ENCODE measurements around the gene PDIK1L. TPM values are rescaled to one million over a fixed set of nuclear protein-coding genes. Genes with fewer than 3 reads are reported as not detected.

Gene PDIK1L
- total and polyA plus RNA-seq, 2 of the 8 experiments (the other 6 are each of a cell fraction or from before 2014, with no cell fraction given) = 0.95 to 4.5 TPM

DNA sequence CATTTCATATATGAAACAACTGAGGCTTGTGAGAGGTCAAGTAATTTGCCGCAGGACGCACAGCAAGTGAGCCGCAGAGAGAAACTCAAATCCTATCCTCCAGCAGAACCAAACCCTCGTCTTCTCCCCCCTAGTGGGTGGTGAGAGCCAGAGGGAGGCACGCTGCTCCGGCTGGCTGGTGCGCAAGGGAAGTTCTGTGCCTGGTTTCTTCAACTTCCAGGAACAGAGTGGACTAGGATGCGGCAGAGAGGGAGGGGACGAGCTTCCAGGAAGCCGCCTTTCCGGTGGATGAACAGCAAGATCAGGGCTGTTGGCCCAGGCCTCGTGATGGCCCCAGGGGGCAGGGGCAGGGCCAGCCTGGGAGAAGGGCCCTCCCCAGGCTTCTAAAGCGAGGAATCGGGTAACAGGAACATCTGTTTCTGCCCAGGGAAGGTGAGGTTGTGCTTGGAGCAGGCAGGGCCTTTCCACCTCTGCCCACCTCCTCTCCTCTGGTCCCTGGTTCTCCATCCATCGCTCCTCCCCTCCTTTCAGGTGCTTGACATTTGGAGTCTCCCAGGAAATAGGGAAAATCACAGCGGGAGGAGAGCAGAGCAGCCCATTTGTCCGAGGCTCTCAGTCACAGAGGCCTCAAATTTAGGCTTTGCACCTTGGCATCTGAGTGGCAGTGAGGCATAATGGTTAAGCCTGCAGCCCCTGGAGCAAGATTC lies 16.8 kb upstream of the PDIK1L start (continued):
- TF ChIP-seq SAP30 (IDR thresholded peaks at IDR 0.05; ENCODE audit: insufficient read depth, insufficient replicate concordance, low read length) (no peak), POLR2AphosphoS5 (IDR thresholded peaks at IDR 0.05; ENCODE audit: low read depth, low read length) (no peak), MAX (IDR thresholded peaks at IDR 0.05) (peak; percentile 52; the same call in 1 of the 2 replicates), NANOG (IDR thresholded peaks at IDR 0.05; ENCODE audit: insufficient read depth, low read depth, low read length, poor library complexity, severe bottlenecking) (no peak), TBP (IDR thresholded peaks at IDR 0.05; ENCODE audit: low read depth, low read length) (peak; percentile 36; the same call in 1 of the 2 replicates)
